Activated CD4-positive, alpha-beta T cell treated with anti-CD3 and anti-CD28 coated beads, Interleukin-2, amount 50 U/mL, for 4 hours (primary cell): ENCODE results near the gene GOLGA2.

ENCODE experiments used
- DNase-seq, 2 experiments: peaks; one replicate each; pipeline ENCODE4 v3.0.0-alpha.2; 2020

GOLGA2 gene

GRCh38 chr9:128211186-128211980 lies 64.4 kb downstream of the GOLGA2 start:
- DNase-seq: no peak

GRCh38 chr9:128208946-128209669 lies 66.7 kb downstream of the GOLGA2 start:
- DNase-seq: no peak

GRCh38 chr9:128208386-128208785 lies 67.4 kb downstream of the GOLGA2 start:
- DNase-seq: no peak

- DNase-seq: no peak
Observed at GRCh38 chr9:128206916-128207910, 68.6 kb downstream of the GOLGA2 start.

GRCh38 chr9:128206484-128206883 lies 69.3 kb downstream of the GOLGA2 start:
- DNase-seq: no peak
